Vagina (tissue), 2 donors: ENCODE measurements around the gene ANO7.

Source experiments
- CTCF ChIP-seq, 3 experiments: fragments of 450-650 bp in 2 of 3; fragments of 200-600 bp in 1 of 3; sonication (generic) in 1 of 3; IDR thresholded peaks; one replicate each; pipeline ENCODE4 v1.5.1; 2017 to 2019; ENCODE audit warnings: antibody characterized with exemption in 3 of 3, mild to moderate bottlenecking in 2 of 3, moderate library complexity in 2 of 3
- POLR2A ChIP-seq, 2 donors: fragments of 450-650 bp; IDR thresholded peaks; one replicate each; pipeline ENCODE4 v1.6.1; 2017; ENCODE audit warnings: antibody characterized with exemption in 2 of 2, mild to moderate bottlenecking in 2 of 2, moderate library complexity in 2 of 2
- POLR2AphosphoS5 ChIP-seq, 2 donors: sonication (generic); formaldehyde crosslinking; IDR thresholded peaks; one replicate each; pipeline ENCODE4 v1.9.0; 2017; ENCODE audit warnings: antibody characterized with exemption in 2 of 2, mild to moderate bottlenecking in 2 of 2, low read depth in 1 of 2; ENCODE audit not compliant: insufficient read depth in 1 of 2

GRCh38 chr2:241149675-241149924, 38.9 kb upstream of the ANO7 start:
- no peak for TF ChIP-seq POLR2A (IDR thresholded peaks at IDR 0.05)
- TF ChIP-seq POLR2AphosphoS5 (IDR thresholded peaks at IDR 0.05; ENCODE audit: insufficient read depth in 1 of 2, low read depth in 1 of 2), result no peak
- no peak for TF ChIP-seq CTCF (IDR thresholded peaks at IDR 0.05)
